Stimulated activated naive CD8-positive, alpha-beta T cell treated with anti-CD3 and anti-CD28 coated beads, Interleukin-15, Interleukin-2, amounts not matched to agents 100 ng/mL and 50 ng/mL, for 24 hours (primary cell): Measurements from ENCODE around the gene PIK3AP1.
"Not testable (repeated sequence)": the region's sequence is repeated elsewhere in the genome, so short reads cannot be mapped to it uniquely, and the experiment has no call there.

Experiments
- H3K27ac Mint-ChIP-seq: one replicate; pipeline ENCODE4 v1.8.0; 2021; ENCODE audit warnings: mild to moderate bottlenecking, mixed read lengths
- H3K27me3 Mint-ChIP-seq: one replicate; pipeline ENCODE4 v1.8.0; 2021; ENCODE audit warnings: mixed read lengths
- H3K36me3 Mint-ChIP-seq: one replicate; pipeline ENCODE4 v1.8.0; 2021; ENCODE audit warnings: low read depth, mixed read lengths
- H3K4me1 Mint-ChIP-seq: one replicate; pipeline ENCODE4 v1.8.0; 2021; ENCODE audit warnings: low read depth, mixed read lengths
- H3K4me3 Mint-ChIP-seq: one replicate; pipeline ENCODE4 v1.8.0; 2021; ENCODE audit warnings: mild to moderate bottlenecking, mixed read lengths
- H3K9me3 Mint-ChIP-seq: one replicate; pipeline ENCODE4 v1.8.0; 2021; ENCODE audit warnings: mixed read lengths

PIK3AP1 gene

GRCh38 chr10:96588060-96588554, 132.2 kb downstream of the PIK3AP1 start:
- Mint-ChIP-seq H3K36me3 (peaks cover 18% of the 10 kb centered on the region), H3K27me3 (no peaks in the 10 kb centered on the region), H3K4me3 (no peak overlapping the region), H3K27ac (no peak overlapping the region), H3K4me1 (peaks cover 29% of the 10 kb centered on the region), H3K9me3 (no peaks in the 10 kb centered on the region)

DNA sequence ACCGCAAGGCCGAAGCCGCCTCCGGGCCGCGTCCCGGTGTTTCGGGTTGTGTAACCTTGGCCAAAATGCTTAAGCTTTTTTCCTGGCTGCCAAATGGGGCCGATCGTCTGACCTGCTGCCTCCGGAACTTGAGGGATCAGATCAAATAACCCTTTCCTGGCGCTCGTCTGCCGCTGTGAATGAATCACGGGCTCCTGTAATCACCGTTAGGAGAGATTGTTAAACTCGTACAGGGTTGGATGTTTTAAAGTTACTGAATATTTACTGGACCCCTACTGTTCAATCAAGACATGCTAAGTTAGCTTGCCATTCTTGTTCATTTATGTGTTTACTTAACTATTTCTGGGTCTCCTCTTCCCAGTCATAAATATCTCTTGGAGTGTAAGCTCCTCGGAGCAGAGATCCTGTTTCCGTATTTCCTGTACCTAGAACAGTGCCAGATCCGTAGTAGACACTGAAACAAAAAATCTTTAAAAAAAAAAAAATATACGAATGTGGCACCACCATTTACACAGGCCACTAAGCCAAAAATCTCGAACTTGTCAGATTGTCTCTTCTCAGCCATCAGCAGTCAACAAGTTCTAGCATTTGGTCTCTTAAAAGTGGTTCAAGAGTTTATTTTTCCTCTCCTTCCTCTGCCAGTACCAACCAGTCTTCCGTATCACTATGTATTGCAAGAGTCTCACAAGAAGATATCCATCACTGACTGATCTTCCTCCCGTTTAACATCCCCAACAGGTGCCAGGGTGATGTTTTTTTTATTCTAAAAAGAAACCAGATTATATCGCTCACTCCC, 132.9 kb downstream of the PIK3AP1 start:
- Mint-ChIP-seq H3K9me3 (no peaks in the 10 kb centered on the region), H3K27me3 (no peaks in the 10 kb centered on the region), H3K27ac (no peak overlapping the region), H3K36me3 (peaks cover 18% of the 10 kb centered on the region), H3K4me1 (peaks cover 34% of the 10 kb centered on the region), H3K4me3 (no peak overlapping the region)

GRCh38 chr10:96586419-96587263, 133.7 kb downstream of the PIK3AP1 start, which contains the start of gene TM9SF3:
TM9SF3 (minus strand) TSS chr10:96587012; CDS start chr10:96586835, 177 bp downstream.
- H3K4me1 Mint-ChIP-seq = peaks cover 42% of the 10 kb centered on the region
- peaks cover 13% of the 10 kb centered on the region for H3K36me3 Mint-ChIP-seq
- no peaks in the 10 kb centered on the region for H3K27me3 Mint-ChIP-seq
- H3K4me3 Mint-ChIP-seq = peak within 1 kb of the TSS; percentile 93
- H3K9me3 Mint-ChIP-seq = no peaks in the 10 kb centered on the region
- H3K27ac Mint-ChIP-seq = peak within 1 kb of the TSS; percentile 88

GRCh38 chr10:96585736-96586418, 134.4 kb downstream of the PIK3AP1 start:
- Mint-ChIP-seq H3K36me3 (peaks cover 12% of the 10 kb centered on the region), H3K27ac (peak overlapping the region; percentile 88), H3K4me3 (peak overlapping the region; percentile 93), H3K4me1 (peaks cover 50% of the 10 kb centered on the region), H3K27me3 (no peaks in the 10 kb centered on the region), H3K9me3 (no peaks in the 10 kb centered on the region)

- H3K9me3 Mint-ChIP-seq = no peaks in the 10 kb centered on the region
- H3K4me1 Mint-ChIP-seq = peaks cover 58% of the 10 kb centered on the region
- peaks cover 16% of the 10 kb centered on the region for H3K36me3 Mint-ChIP-seq
- H3K4me3 Mint-ChIP-seq = peak overlapping the region; percentile 20
- H3K27me3 Mint-ChIP-seq = no peaks in the 10 kb centered on the region
- H3K27ac Mint-ChIP-seq = no peak overlapping the region
Measured at GRCh38 chr10:96584474-96584873, 135.8 kb downstream of the PIK3AP1 start.

- H3K4me3 Mint-ChIP-seq = peak overlapping the region; percentile 20
- peaks cover 59% of the 10 kb centered on the region for H3K4me1 Mint-ChIP-seq
- no peaks in the 10 kb centered on the region for H3K27me3 Mint-ChIP-seq
- H3K36me3 Mint-ChIP-seq = peaks cover 16% of the 10 kb centered on the region
- no peaks in the 10 kb centered on the region for H3K9me3 Mint-ChIP-seq
- H3K27ac Mint-ChIP-seq = no peak overlapping the region
Measured at GRCh38 chr10:96584035-96584434, 136.3 kb downstream of the PIK3AP1 start.

- Mint-ChIP-seq H3K4me3 (no peak overlapping the region), H3K9me3 (no peaks in the 10 kb centered on the region), H3K36me3 (peaks cover 37% of the 10 kb centered on the region), H3K27me3 (no peaks in the 10 kb centered on the region), H3K27ac (no peak overlapping the region), H3K4me1 (peaks cover 73% of the 10 kb centered on the region)
Measured at GRCh38 chr10:96579133-96579532, 141.2 kb downstream of the PIK3AP1 start.

GRCh38 chr10:96578633-96579032, 141.7 kb downstream of the PIK3AP1 start:
- Mint-ChIP-seq H3K27me3 (no peaks in the 10 kb centered on the region), H3K4me1 (peaks cover 73% of the 10 kb centered on the region), H3K27ac (no peak overlapping the region), H3K9me3 (no peaks in the 10 kb centered on the region), H3K4me3 (no peak overlapping the region), H3K36me3 (peaks cover 39% of the 10 kb centered on the region)

- Mint-ChIP-seq H3K4me1 (peaks cover 70% of the 10 kb centered on the region), H3K27ac (no peak overlapping the region), H3K27me3 (no peaks in the 10 kb centered on the region), H3K36me3 (peaks cover 43% of the 10 kb centered on the region), H3K9me3 (no peaks in the 10 kb centered on the region), H3K4me3 (no peak overlapping the region)
Measured at GRCh38 chr10:96578022-96578421, 142.3 kb downstream of the PIK3AP1 start.

DNA sequence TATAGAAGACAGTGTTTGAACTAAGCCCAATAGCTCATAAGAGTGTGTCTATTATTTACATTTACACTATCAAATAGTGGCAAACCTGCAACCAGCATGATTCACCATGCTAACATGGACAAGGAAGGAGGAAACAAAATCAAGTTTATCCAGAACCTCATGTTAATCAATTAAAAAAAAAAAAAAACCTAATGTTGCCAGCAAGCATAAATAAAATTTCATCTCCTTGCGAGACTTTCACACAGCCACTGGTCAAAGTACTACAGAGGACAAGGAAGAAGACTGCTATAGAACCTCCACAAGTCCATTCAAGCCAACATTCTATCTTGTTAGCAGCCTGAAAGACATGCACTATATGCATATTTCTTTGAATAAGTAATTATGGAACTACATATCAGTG, 143.2 kb downstream of the PIK3AP1 start:
- peaks cover 64% of the 10 kb centered on the region for H3K4me1 Mint-ChIP-seq
- H3K36me3 Mint-ChIP-seq = peaks cover 45% of the 10 kb centered on the region
- no peaks in the 10 kb centered on the region for H3K9me3 Mint-ChIP-seq
- H3K27me3 Mint-ChIP-seq = no peaks in the 10 kb centered on the region
- no peak overlapping the region for H3K27ac Mint-ChIP-seq
- H3K4me3 Mint-ChIP-seq = no peak overlapping the region

- Mint-ChIP-seq H3K4me3 (no peak overlapping the region), H3K27ac (no peak overlapping the region)
Measured at GRCh38 chr10:96576277-96576980, 143.9 kb downstream of the PIK3AP1 start.

DNA sequence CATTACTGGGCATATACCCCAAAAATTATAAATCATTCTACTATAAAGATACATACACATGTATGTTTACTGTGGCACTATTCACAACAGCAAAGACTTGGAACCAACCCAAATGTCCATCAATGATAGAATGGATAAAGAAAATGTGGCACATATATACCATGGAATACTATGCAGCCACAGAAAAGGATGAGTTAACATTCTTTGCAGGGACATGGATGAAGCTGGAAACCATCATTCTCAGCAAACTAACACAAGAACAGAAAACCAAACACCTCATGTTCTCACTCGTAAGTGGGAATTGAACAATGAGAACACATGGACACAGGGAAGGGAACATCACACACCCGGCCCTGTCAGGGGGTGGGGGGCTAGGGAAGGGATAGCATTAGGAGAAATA, 145.8 kb downstream of the PIK3AP1 start:
- Mint-ChIP-seq H3K36me3 (peaks cover 59% of the 10 kb centered on the region), H3K4me1 (peaks cover 46% of the 10 kb centered on the region)
- not testable (repeated sequence) for H3K27ac Mint-ChIP-seq

More at GRCh38 chr10:96576277-96576980, 143.9 kb downstream of the PIK3AP1 start:
- Mint-ChIP-seq H3K36me3 (peaks cover 52% of the 10 kb centered on the region), H3K27me3 (no peaks in the 10 kb centered on the region), H3K9me3 (no peaks in the 10 kb centered on the region), H3K4me1 (peaks cover 59% of the 10 kb centered on the region)

GRCh38 chr10:96573036-96573435, 147.3 kb downstream of the PIK3AP1 start:
- Mint-ChIP-seq H3K9me3 (no peaks in the 10 kb centered on the region), H3K27me3 (no peaks in the 10 kb centered on the region), H3K36me3 (peaks cover 64% of the 10 kb centered on the region), H3K4me1 (peaks cover 46% of the 10 kb centered on the region), H3K4me3 (no peak overlapping the region), H3K27ac (no peak overlapping the region)

More for the DNA sequence above, 145.8 kb downstream of the PIK3AP1 start:
- H3K27me3 Mint-ChIP-seq, H3K4me3 Mint-ChIP-seq, H3K9me3 Mint-ChIP-seq: not testable (repeated sequence)
